Stimulated activated CD4-positive, alpha-beta T cell treated with anti-CD3 and anti-CD28 coated beads, Interleukin-1b, Interleukin-23, amount 100 ng/mL, for 48 hours (primary cell): Measurements from ENCODE around the gene SEMA3E.
A peak's percentile ranks its signal among the peaks of the same experiment; 100 is the strongest.
"Not testable (repeated sequence)": the region's sequence is repeated elsewhere in the genome, so short reads cannot be mapped to it uniquely, and the experiment has no call there.

ENCODE experiments used
- DNase-seq: peaks from one replicate; pipeline ENCODE4 v3.0.0-alpha.2; 2020

Gene SEMA3E

GRCh38 chr7:83484826-83485225 lies 164.1 kb downstream of the SEMA3E start:
- no peak for DNase-seq

GRCh38 chr7:83484266-83484665 lies 164.7 kb downstream of the SEMA3E start:
- no peak for DNase-seq

GRCh38 chr7:83478616-83479015 lies 170.3 kb downstream of the SEMA3E start:
- no peak for DNase-seq

GRCh38 chr7:83476511-83477050 lies 172.4 kb downstream of the SEMA3E start:
- no peak for DNase-seq

GRCh38 chr7:83475420-83475819 lies 173.5 kb downstream of the SEMA3E start:
- no peak for DNase-seq

GRCh38 chr7:83472376-83472775 lies 176.6 kb downstream of the SEMA3E start:
- DNase-seq: no peak

- no peak for DNase-seq
Measured at GRCh38 chr7:83469491-83469890, 179.4 kb downstream of the SEMA3E start.

- no peak for DNase-seq
Measured at GRCh38 chr7:83469076-83469475, 179.9 kb downstream of the SEMA3E start.

- DNase-seq: peak; percentile 32
Measured at GRCh38 chr7:83468251-83468739, 180.6 kb downstream of the SEMA3E start.

GRCh38 chr7:83467493-83467892 lies 181.4 kb downstream of the SEMA3E start:
- DNase-seq: no peak

GRCh38 chr7:83466956-83467355 lies 182.0 kb downstream of the SEMA3E start:
- no peak for DNase-seq

- DNase-seq: no peak
Measured at GRCh38 chr7:83466187-83466923, 182.6 kb downstream of the SEMA3E start.

GRCh38 chr7:83465643-83466042 lies 183.3 kb downstream of the SEMA3E start:
- no peak for DNase-seq

GRCh38 chr7:83461820-83462219 lies 187.1 kb downstream of the SEMA3E start:
- not testable (repeated sequence) for DNase-seq

GRCh38 chr7:83459930-83460653 lies 188.8 kb downstream of the SEMA3E start:
- not testable (repeated sequence) for DNase-seq

GRCh38 chr7:83459101-83459929 lies 189.6 kb downstream of the SEMA3E start:
- not testable (repeated sequence) for DNase-seq

GRCh38 chr7:83457022-83457892 lies 191.7 kb downstream of the SEMA3E start:
- DNase-seq: no peak

GRCh38 chr7:83456413-83456812 lies 192.5 kb downstream of the SEMA3E start:
- no peak for DNase-seq

- no peak for DNase-seq
Measured at GRCh38 chr7:83455612-83456011, 193.3 kb downstream of the SEMA3E start.

- DNase-seq: no peak
Measured at GRCh38 chr7:83452256-83452655, 196.7 kb downstream of the SEMA3E start.

- DNase-seq: no peak
Measured at GRCh38 chr7:83451501-83452045, 197.4 kb downstream of the SEMA3E start.

- DNase-seq: no peak
Measured at GRCh38 chr7:83449781-83450180, 199.2 kb downstream of the SEMA3E start.
